Measurements from ENCODE around the gene MOCS3. TPM values are rescaled to one million over a fixed set of nuclear protein-coding genes. Genes with fewer than 3 reads are reported as not detected.
"Not testable (repeated sequence)": the region's sequence is repeated elsewhere in the genome, so short reads cannot be mapped to it uniquely, and the experiment has no call there.

The MOCS3 gene
- total RNA-seq, 1 experiment from 2014 or later: 13.2 TPM

DNA sequence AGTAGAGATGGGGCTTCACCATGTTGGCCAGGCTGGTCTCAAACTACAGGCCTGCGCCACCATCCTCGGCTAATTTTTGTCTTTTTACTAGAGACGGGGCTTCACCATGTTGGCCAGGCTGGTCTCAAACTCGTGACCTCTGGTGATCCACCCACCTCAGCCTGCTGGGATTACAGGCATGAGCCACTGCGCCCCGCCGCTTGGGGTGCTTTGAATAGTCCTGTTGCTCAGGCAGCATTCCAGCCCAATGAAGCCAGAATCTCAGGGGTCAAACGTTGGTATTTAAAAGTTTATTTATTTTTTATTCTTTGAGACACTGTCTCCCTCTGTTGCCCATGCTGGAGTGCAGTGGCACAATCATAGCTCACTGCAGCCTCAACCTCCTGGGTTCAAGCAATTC, 11.3 kb downstream of the MOCS3 start:
- Histone ChIP-seq H3K27me3 (replicated peaks; ENCODE audit: control insufficient read depth, insufficient read depth, low read length) (no peaks in the 10 kb centered on the region; the same call in 1 of the 2 replicates), H3K36me3 (ENCODE audit: control insufficient read depth, insufficient read depth, low read length) (no peaks in the 10 kb centered on the region), H3K4me3 (ENCODE audit: low read depth, low read length) (no peak overlapping the region), H3K4me1 (no peaks in the 10 kb centered on the region), H3K9me3 (peaks cover 6% of the 10 kb centered on the region)
- H3K4me1 Mint-ChIP-seq (ENCODE audit: low read depth, unreplicated experiment): no peaks in the 10 kb centered on the region
- no peak overlapping the region for H3K27ac Mint-ChIP-seq (ENCODE audit: unreplicated experiment)
- TF ChIP-seq, protein P1, sequence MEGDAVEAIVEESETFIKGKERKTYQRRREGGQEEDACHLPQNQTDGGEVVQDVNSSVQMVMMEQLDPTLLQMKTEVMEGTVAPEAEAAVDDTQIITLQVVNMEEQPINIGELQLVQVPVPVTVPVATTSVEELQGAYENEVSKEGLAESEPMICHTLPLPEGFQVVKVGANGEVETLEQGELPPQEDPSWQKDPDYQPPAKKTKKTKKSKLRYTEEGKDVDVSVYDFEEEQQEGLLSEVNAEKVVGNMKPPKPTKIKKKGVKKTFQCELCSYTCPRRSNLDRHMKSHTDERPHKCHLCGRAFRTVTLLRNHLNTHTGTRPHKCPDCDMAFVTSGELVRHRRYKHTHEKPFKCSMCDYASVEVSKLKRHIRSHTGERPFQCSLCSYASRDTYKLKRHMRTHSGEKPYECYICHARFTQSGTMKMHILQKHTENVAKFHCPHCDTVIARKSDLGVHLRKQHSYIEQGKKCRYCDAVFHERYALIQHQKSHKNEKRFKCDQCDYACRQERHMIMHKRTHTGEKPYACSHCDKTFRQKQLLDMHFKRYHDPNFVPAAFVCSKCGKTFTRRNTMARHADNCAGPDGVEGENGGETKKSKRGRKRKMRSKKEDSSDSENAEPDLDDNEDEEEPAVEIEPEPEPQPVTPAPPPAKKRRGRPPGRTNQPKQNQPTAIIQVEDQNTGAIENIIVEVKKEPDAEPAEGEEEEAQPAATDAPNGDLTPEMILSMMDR (IDR thresholded peaks at IDR 0.05; ENCODE audit: insufficient read depth in 1 of 2, low read depth in 1 of 2, low read length in 1 of 2, severe bottlenecking in 1 of 2, unreplicated experiment in 1 of 2): no peak
- no peaks in the 10 kb centered on the region for H3K36me3 Mint-ChIP-seq (ENCODE audit: insufficient read depth, unreplicated experiment)
- no TSS peak for BruUV-seq (replicated peaks)
- H3K27me3 Mint-ChIP-seq (ENCODE audit: insufficient read depth, unreplicated experiment): peaks cover 11% of the 10 kb centered on the region
- DNase-seq: no peak
- intact Hi-C loops (cut with micrococcal nuclease; ENCODE audit: unreplicated experiment): no loop called here
- no peak overlapping the region for H3K4me3 Mint-ChIP-seq (ENCODE audit: unreplicated experiment)
- CTCF ChIA-PET: no interaction called here
- peaks cover 7% of the 10 kb centered on the region for H3K9me3 Mint-ChIP-seq (ENCODE audit: unreplicated experiment)
- POLR2A ChIA-PET: no interaction called here

DNA sequence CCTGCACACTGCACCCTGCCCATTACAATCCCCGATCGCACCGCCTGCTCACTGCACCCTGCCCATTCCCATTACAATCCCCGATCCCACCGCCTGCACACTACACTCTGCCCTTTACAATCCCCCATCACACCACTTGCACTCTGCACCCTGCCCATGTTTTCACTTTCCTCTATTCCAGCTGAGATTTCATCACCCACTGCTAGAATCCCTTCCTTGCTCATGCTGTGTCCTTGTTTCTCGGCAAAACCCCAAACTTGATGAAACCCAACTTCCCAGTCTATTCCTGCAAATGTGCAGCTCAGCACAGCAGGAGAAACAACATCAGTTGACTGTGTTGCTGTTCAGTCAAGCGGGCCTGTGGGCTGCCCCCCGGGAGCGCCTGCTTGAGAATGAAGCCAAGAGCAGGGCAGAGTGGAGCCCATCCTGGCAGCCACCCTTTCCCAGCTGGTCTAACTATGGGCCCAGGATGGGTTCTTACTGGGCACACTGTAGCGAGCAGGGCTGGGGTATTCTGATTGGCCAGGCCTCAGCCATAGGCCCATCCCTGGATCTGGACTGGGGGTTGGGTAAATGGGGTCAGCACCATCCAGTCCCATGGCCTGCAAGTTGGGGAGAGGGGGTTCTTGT, 17.2 kb downstream of the MOCS3 start:
- Histone ChIP-seq H3K4me3 (ENCODE audit: low read depth, low read length) (no peak overlapping the region), H3K36me3 (ENCODE audit: control insufficient read depth, insufficient read depth, low read length) (no peaks in the 10 kb centered on the region), H3K27me3 (replicated peaks; ENCODE audit: control insufficient read depth, insufficient read depth, low read length) (0 out of 2 replicates have a peak, but pooled peaks cover 1% of the 10 kb centered on the region), H3K4me1 (peaks cover 4% of the 10 kb centered on the region), H3K9me3 (peaks cover 6% of the 10 kb centered on the region)
- Mint-ChIP-seq H3K27me3 (ENCODE audit: insufficient read depth, unreplicated experiment) (peaks cover 14% of the 10 kb centered on the region), H3K4me3 (ENCODE audit: unreplicated experiment) (no peak overlapping the region), H3K9me3 (ENCODE audit: unreplicated experiment) (peaks cover 12% of the 10 kb centered on the region), H3K36me3 (ENCODE audit: insufficient read depth, unreplicated experiment) (no peaks in the 10 kb centered on the region), H3K27ac (ENCODE audit: unreplicated experiment) (no peak overlapping the region), H3K4me1 (ENCODE audit: low read depth, unreplicated experiment) (peaks cover 10% of the 10 kb centered on the region)
- DNase-seq: no peak
- TF ChIP-seq, protein P1 (IDR thresholded peaks at IDR 0.05; ENCODE audit: insufficient read depth in 1 of 2, low read depth in 1 of 2, low read length in 1 of 2, severe bottlenecking in 1 of 2, unreplicated experiment in 1 of 2): no peak
- intact Hi-C loops (cut with micrococcal nuclease; ENCODE audit: unreplicated experiment): no loop called here
- POLR2A ChIA-PET: no interaction called here
- CTCF ChIA-PET: interaction anchor here (1.1 kb wide), 1 partner anchor 12 kb away, joined by 4 read pairs; no protein-coding TSS in a partner anchor
- no TSS peak for BruUV-seq (replicated peaks)

DNA sequence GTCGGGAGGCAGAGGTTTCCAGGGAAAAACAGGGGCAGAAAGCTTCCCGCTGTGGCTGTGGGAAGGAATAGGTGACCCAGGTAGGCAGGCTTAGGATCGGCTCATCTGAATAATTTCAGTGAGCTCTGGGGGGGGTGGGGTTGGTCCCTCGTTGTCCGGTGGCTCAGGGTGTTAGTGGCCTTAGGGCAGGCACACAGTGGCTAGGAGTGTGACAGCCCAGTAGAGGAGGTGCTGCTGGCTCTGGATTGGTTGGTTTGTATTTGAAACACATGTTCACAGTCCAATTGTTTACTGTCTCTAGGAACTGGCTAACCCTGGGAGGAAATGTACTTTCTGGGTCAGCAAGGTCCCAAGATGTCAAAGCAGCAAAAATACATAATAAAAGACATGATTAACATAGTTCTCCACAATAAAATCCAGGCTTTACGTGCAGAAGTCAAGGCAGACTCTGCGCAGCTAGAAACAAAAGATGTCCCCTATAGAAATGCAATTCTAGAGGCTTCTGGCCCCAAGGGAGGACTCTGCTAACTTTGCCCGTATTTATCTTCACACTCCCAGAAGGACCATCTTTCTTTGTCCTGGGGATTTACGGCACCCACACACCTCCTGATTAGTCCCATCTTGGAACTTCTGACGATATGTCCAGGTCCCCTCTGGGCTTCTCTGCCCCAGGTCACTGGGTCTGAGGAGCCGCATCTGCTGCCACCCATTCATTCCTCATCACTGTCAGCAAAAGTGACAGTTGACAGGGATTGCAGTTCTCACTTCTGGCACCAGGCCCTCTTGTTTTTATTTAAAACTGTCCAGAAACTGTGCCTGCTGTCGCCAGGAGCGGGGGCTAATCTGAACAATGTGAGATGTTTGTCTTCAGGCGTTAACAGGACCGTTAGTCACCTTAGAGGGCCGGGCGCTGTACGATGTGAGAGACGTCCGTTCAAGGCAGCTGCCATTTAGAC, 18.7 kb downstream of the MOCS3 start:
- H3K27me3 Mint-ChIP-seq (ENCODE audit: insufficient read depth, unreplicated experiment): peaks cover 11% of the 10 kb centered on the region
- H3K4me1 Mint-ChIP-seq (ENCODE audit: low read depth, unreplicated experiment): peaks cover 10% of the 10 kb centered on the region
- H3K9me3 Mint-ChIP-seq (ENCODE audit: unreplicated experiment): peaks cover 12% of the 10 kb centered on the region
- intact Hi-C loops (cut with micrococcal nuclease; ENCODE audit: unreplicated experiment): no loop called here
- no peak overlapping the region for H3K27ac Mint-ChIP-seq (ENCODE audit: unreplicated experiment)
- Histone ChIP-seq H3K9me3 (peaks cover 6% of the 10 kb centered on the region), H3K27me3 (replicated peaks; ENCODE audit: control insufficient read depth, insufficient read depth, low read length) (0 out of 2 replicates have a peak, but pooled peaks cover 1% of the 10 kb centered on the region), H3K4me3 (ENCODE audit: low read depth, low read length) (no peak overlapping the region), H3K4me1 (peaks cover 4% of the 10 kb centered on the region), H3K36me3 (ENCODE audit: control insufficient read depth, insufficient read depth, low read length) (no peaks in the 10 kb centered on the region)
- DNase-seq: no peak
- no peak overlapping the region for H3K4me3 Mint-ChIP-seq (ENCODE audit: unreplicated experiment)
- no TSS peak for BruUV-seq (replicated peaks)
- POLR2A ChIA-PET: no interaction called here
- H3K36me3 Mint-ChIP-seq (ENCODE audit: insufficient read depth, unreplicated experiment): no peaks in the 10 kb centered on the region
- CTCF ChIA-PET: interaction anchor here (0.8 to 1.0 kb wide), 2 partner anchors 10 kb away, joined by 5 read pairs; no protein-coding TSS in a partner anchor
- TF ChIP-seq, protein P1 (IDR thresholded peaks at IDR 0.05; ENCODE audit: insufficient read depth in 1 of 2, low read depth in 1 of 2, low read length in 1 of 2, severe bottlenecking in 1 of 2, unreplicated experiment in 1 of 2): peak in 1 of 2 experiments; percentile 2

DNA sequence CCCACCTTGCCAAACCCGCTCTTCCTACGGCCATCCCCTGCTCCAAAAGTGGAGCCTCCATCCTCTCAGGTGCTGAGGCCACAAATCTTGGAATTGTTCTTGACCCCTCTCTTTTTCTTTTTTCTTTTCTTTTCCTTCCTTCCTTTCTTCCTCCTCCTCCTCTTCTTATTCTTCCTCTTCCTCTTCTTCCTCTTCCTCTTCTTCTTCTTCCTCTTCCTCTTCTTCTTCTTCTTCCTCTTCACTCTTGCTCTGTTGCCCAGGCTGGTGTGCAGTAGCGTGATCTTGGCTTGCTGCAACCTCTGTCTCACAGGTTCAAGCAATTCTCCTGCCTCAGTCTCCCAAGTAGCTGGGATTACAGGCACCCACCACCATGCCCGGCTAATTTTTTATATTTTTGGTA, 19.9 kb downstream of the MOCS3 start:
- H3K27me3 Mint-ChIP-seq (ENCODE audit: insufficient read depth, unreplicated experiment): peaks cover 17% of the 10 kb centered on the region
- not testable (repeated sequence) for H3K36me3 Mint-ChIP-seq (ENCODE audit: insufficient read depth, unreplicated experiment)

More for the DNA sequence above, 19.9 kb downstream of the MOCS3 start:
- H3K27me3 ChIP-seq (replicated peaks; ENCODE audit: control insufficient read depth, insufficient read depth, low read length); POLR2A ChIA-PET; DNase-seq; H3K4me3 ChIP-seq (ENCODE audit: low read depth, low read length); H3K9me3 ChIP-seq; H3K4me3 Mint-ChIP-seq (ENCODE audit: unreplicated experiment); H3K36me3 ChIP-seq (ENCODE audit: control insufficient read depth, insufficient read depth, low read length); BruUV-seq (replicated peaks); intact Hi-C loops (cut with micrococcal nuclease; ENCODE audit: unreplicated experiment); H3K4me1 ChIP-seq; H3K27ac Mint-ChIP-seq (ENCODE audit: unreplicated experiment); H3K4me1 Mint-ChIP-seq (ENCODE audit: low read depth, unreplicated experiment): not testable (repeated sequence)
- CTCF ChIA-PET: interaction anchor here (0.8 kb wide), 1 partner anchor 9 kb away, joined by 5 read pairs; no protein-coding TSS in a partner anchor
- peaks cover 12% of the 10 kb centered on the region for H3K9me3 Mint-ChIP-seq (ENCODE audit: unreplicated experiment)

Measured in Caco-2 (cell line).